ENCODE data around the gene MRPL27.
A peak's percentile ranks its signal among the peaks of the same experiment; 100 is the strongest.

Gene MRPL27

DNA sequence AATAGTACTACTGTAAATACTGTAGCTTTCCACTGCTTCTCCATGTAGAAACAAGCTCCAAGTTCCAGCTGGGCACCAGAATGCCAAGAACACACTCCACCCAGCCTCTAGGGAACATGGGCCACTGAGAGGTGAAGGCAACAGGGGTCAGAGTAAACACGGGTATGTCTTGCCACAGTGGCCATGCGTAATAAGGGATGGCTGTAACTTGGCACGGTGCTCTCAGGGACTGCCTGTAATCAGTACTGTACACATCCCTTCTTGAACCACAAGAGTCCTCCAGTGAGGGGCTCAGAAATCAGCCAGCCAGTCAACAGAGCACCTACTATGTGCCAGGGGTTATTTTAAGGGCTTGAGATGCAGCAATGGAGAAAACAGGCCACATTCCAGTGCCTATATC, 13.5 kb upstream of the MRPL27 start:
- TF ChIP-seq SPI1 (IDR thresholded peaks at IDR 0.05; ENCODE audit: borderline replicate concordance, low read depth) = no peak
- TF ChIP-seq, protein P1, sequence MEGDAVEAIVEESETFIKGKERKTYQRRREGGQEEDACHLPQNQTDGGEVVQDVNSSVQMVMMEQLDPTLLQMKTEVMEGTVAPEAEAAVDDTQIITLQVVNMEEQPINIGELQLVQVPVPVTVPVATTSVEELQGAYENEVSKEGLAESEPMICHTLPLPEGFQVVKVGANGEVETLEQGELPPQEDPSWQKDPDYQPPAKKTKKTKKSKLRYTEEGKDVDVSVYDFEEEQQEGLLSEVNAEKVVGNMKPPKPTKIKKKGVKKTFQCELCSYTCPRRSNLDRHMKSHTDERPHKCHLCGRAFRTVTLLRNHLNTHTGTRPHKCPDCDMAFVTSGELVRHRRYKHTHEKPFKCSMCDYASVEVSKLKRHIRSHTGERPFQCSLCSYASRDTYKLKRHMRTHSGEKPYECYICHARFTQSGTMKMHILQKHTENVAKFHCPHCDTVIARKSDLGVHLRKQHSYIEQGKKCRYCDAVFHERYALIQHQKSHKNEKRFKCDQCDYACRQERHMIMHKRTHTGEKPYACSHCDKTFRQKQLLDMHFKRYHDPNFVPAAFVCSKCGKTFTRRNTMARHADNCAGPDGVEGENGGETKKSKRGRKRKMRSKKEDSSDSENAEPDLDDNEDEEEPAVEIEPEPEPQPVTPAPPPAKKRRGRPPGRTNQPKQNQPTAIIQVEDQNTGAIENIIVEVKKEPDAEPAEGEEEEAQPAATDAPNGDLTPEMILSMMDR (IDR thresholded peaks at IDR 0.05; ENCODE audit: insufficient read depth, low read length) = no peak
- TF ChIP-seq POLR2AphosphoS5 (IDR thresholded peaks at IDR 0.05; ENCODE audit: low read depth) = no peak
- TF ChIP-seq, protein P2, sequence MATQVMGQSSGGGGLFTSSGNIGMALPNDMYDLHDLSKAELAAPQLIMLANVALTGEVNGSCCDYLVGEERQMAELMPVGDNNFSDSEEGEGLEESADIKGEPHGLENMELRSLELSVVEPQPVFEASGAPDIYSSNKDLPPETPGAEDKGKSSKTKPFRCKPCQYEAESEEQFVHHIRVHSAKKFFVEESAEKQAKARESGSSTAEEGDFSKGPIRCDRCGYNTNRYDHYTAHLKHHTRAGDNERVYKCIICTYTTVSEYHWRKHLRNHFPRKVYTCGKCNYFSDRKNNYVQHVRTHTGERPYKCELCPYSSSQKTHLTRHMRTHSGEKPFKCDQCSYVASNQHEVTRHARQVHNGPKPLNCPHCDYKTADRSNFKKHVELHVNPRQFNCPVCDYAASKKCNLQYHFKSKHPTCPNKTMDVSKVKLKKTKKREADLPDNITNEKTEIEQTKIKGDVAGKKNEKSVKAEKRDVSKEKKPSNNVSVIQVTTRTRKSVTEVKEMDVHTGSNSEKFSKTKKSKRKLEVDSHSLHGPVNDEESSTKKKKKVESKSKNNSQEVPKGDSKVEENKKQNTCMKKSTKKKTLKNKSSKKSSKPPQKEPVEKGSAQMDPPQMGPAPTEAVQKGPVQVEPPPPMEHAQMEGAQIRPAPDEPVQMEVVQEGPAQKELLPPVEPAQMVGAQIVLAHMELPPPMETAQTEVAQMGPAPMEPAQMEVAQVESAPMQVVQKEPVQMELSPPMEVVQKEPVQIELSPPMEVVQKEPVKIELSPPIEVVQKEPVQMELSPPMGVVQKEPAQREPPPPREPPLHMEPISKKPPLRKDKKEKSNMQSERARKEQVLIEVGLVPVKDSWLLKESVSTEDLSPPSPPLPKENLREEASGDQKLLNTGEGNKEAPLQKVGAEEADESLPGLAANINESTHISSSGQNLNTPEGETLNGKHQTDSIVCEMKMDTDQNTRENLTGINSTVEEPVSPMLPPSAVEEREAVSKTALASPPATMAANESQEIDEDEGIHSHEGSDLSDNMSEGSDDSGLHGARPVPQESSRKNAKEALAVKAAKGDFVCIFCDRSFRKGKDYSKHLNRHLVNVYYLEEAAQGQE (IDR thresholded peaks at IDR 0.05; ENCODE audit: insufficient replicate concordance, low read depth) = no peak
- no peak for TF ChIP-seq GABPA (IDR thresholded peaks at IDR 0.05; ENCODE audit: low read depth)
- H3K27ac ChIP-seq (replicated peaks) = no peak overlapping the region
- DNase-seq (ENCODE audit: low read depth in 1 of 2, low spot score in 1 of 2) = no peak

DNA sequence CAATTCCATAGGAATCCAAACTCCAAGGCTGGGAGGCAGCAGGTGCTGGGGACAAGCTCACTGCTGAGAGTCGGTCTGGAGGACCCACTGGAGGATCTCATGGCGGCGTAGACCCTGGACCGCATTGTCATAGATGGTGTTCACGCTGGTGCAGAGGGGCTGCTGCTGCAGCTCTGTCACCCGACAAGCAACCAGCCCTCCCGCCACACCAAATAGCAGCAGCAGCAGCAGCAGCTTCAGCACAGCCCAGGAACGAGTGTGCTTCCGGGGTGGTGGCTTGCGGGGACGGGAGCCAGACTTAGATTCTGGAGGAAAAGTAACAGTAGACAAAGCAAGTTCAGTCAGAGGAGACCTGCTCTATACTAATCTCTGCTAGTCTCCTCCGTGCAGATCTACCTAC, 9.9 kb upstream of the MRPL27 start:
- H3K27ac ChIP-seq (replicated peaks) = no peak overlapping the region
- no peak for DNase-seq (ENCODE audit: low read depth in 1 of 2, low spot score in 1 of 2)
- no peaks in the 10 kb centered on the region for H3K27me3 ChIP-seq (ENCODE audit: insufficient read depth, poor library complexity, severe bottlenecking)
- no peak overlapping the region for H3K4me3 ChIP-seq (replicated peaks; ENCODE audit: insufficient read depth, low read length)
- no peak for TF ChIP-seq POLR2AphosphoS5 (IDR thresholded peaks at IDR 0.05; ENCODE audit: low read depth)
- no peak for TF ChIP-seq SPI1 (IDR thresholded peaks at IDR 0.05; ENCODE audit: borderline replicate concordance, low read depth)
- TF ChIP-seq, protein P2 (IDR thresholded peaks at IDR 0.05; ENCODE audit: insufficient replicate concordance, low read depth) = no peak
- TF ChIP-seq, protein P1 (IDR thresholded peaks at IDR 0.05; ENCODE audit: insufficient read depth, low read length) = no peak
- TF ChIP-seq GABPA (IDR thresholded peaks at IDR 0.05; ENCODE audit: low read depth) = no peak

More for the DNA sequence above, 13.5 kb upstream of the MRPL27 start:
- H3K4me3 ChIP-seq (replicated peaks; ENCODE audit: insufficient read depth, low read length) = no peak overlapping the region
- no peaks in the 10 kb centered on the region for H3K27me3 ChIP-seq (ENCODE audit: insufficient read depth, poor library complexity, severe bottlenecking)

DNA sequence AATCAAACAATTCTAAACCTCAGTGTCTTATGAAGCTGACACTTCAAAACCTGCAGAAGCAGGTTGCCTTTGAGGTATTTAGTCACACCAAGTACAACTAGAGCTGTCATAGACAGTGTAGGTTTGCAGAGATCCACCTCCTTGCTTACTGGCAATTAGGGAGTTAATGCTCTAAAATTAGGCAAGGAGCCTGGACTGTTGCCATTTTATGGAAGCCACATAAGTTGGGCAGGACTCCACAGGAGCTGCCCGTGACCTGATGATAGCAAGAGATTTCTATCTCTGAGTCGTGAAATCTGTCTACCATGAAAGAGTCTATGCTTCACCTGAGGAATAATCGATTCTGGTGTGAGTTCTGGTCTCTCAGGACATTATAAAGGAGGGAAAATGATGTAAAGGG, 8.9 kb upstream of the MRPL27 start:
- no peak for DNase-seq (ENCODE audit: low read depth in 1 of 2, low spot score in 1 of 2)
- no peak overlapping the region for H3K4me3 ChIP-seq (replicated peaks; ENCODE audit: insufficient read depth, low read length)
- H3K27me3 ChIP-seq (ENCODE audit: insufficient read depth, poor library complexity, severe bottlenecking) = no peaks in the 10 kb centered on the region
- no peak for TF ChIP-seq SPI1 (IDR thresholded peaks at IDR 0.05; ENCODE audit: borderline replicate concordance, low read depth)
- TF ChIP-seq GABPA (IDR thresholded peaks at IDR 0.05; ENCODE audit: low read depth) = no peak
- TF ChIP-seq, protein P2 (IDR thresholded peaks at IDR 0.05; ENCODE audit: insufficient replicate concordance, low read depth) = no peak
- TF ChIP-seq, protein P1 (IDR thresholded peaks at IDR 0.05; ENCODE audit: insufficient read depth, low read length) = no peak
- peak; percentile 33; the same call in 1 of the 2 replicates for TF ChIP-seq POLR2AphosphoS5 (IDR thresholded peaks at IDR 0.05; ENCODE audit: low read depth)
- H3K27ac ChIP-seq (replicated peaks) = no peak overlapping the region
